WTC11 (cell line): ENCODE measurements around the gene FMO5. TPM values are rescaled to one million over a fixed set of nuclear protein-coding genes. Genes with fewer than 3 reads are reported as not detected.

Experiments
- ATAC-seq: fragments of 200-7000 bp; cut with Tn5 transposase; 2 replicates; pipeline ENCODE4 v1.10.0; 2021; ENCODE audit warnings: mild to moderate bottlenecking, moderate library complexity
- CTCF ChIA-PET: fragments of 300-600 bp; sonication (Branson Sonifier 250); formaldehyde crosslinking; loops from one replicate; lab custom pipeline; 2021; ENCODE audit warnings: antibody characterized with exemption; lab: Charles Lee
- POLR2A ChIA-PET: fragments of 350-600 bp; sonication (Branson Sonifier 250); formaldehyde crosslinking; loops from one replicate; lab custom pipeline; 2021; ENCODE audit warnings: antibody characterized with exemption; lab: Charles Lee
- DNase-seq: peaks from one replicate; pipeline ENCODE4 v3.0.0; 2021; ENCODE audit warnings: low spot score
- H3K27ac Mint-ChIP-seq: 2 replicates; pipeline ENCODE4 v1.8.0; 2021; ENCODE audit warnings: mixed read lengths
- H3K27me3 Mint-ChIP-seq: 2 replicates; pipeline ENCODE4 v1.8.0; 2021; ENCODE audit warnings: low read depth, mild to moderate bottlenecking, moderate library complexity, mixed read lengths
- H3K36me3 Mint-ChIP-seq: 2 replicates; pipeline ENCODE4 v1.8.0; 2021; ENCODE audit warnings: mixed read lengths
- H3K4me1 Mint-ChIP-seq: 2 replicates; pipeline ENCODE4 v1.8.0; 2022; ENCODE audit warnings: mixed read lengths
- H3K4me3 Mint-ChIP-seq: 2 replicates; pipeline ENCODE4 v1.8.0; 2021; ENCODE audit warnings: mild to moderate bottlenecking, moderate library complexity, mixed read lengths
- H3K9me3 Mint-ChIP-seq: 2 replicates; pipeline ENCODE4 v1.8.0; 2021; ENCODE audit warnings: mixed read lengths
- CBFB ChIP-seq: sonication (generic); formaldehyde crosslinking; IDR thresholded peaks from 2 replicates; pipeline ENCODE4 v1.8.1; 2022; ENCODE audit warnings: mild to moderate bottlenecking, low read depth, missing genetic modification reagents
- CREM ChIP-seq: sonication (generic); formaldehyde crosslinking; IDR thresholded peaks from 2 replicates; pipeline ENCODE4 v1.8.1; 2022; ENCODE audit warnings: mild to moderate bottlenecking, missing genetic modification reagents, moderate library complexity
- ESRRA ChIP-seq: sonication (generic); formaldehyde crosslinking; IDR thresholded peaks from 2 replicates; pipeline ENCODE4 v1.8.1; 2022; ENCODE audit warnings: mild to moderate bottlenecking, missing genetic modification reagents, borderline replicate concordance
- FOXK1 ChIP-seq: sonication (generic); formaldehyde crosslinking; IDR thresholded peaks from 2 replicates; pipeline ENCODE4 v1.8.0; 2022; ENCODE audit warnings: mild to moderate bottlenecking, moderate library complexity, missing genetic modification reagents
- JAZF1 ChIP-seq: fragments of 250-450 bp; sonication (Bioruptor Pico); IDR thresholded peaks from 2 replicates; pipeline ENCODE4 v1.9.0; 2021; ENCODE audit warnings: moderate library complexity, mild to moderate bottlenecking, inconsistent platforms
- JUN ChIP-seq: sonication (generic); formaldehyde crosslinking; IDR thresholded peaks from 2 replicates; pipeline ENCODE4 v1.8.0; 2023; ENCODE audit warnings: mild to moderate bottlenecking, missing genetic modification reagents
- MAX ChIP-seq: sonication (generic); formaldehyde crosslinking; IDR thresholded peaks from 2 replicates; pipeline ENCODE4 v1.8.0; 2022; ENCODE audit warnings: mild to moderate bottlenecking, missing genetic modification reagents
- MLX ChIP-seq: sonication (generic); formaldehyde crosslinking; IDR thresholded peaks from 2 replicates; pipeline ENCODE4 v1.8.1; 2023; ENCODE audit warnings: mild to moderate bottlenecking, missing genetic modification reagents, moderate library complexity
- NR3C1 ChIP-seq: sonication (generic); formaldehyde crosslinking; conservative IDR thresholded peaks from 2 replicates; pipeline ENCODE4 v1.8.1; 2023; ENCODE audit warnings: low read depth, mild to moderate bottlenecking, missing genetic modification reagents
- PRRX2 ChIP-seq: fragments of 250-450 bp; sonication (Bioruptor Pico); IDR thresholded peaks from 2 replicates; pipeline ENCODE4 v1.8.0; 2021; ENCODE audit warnings: mild to moderate bottlenecking
- SOX15 ChIP-seq: fragments of 250-450 bp; sonication (Bioruptor Pico); IDR thresholded peaks from 2 replicates; pipeline ENCODE4 v1.9.0; 2021; ENCODE audit warnings: mild to moderate bottlenecking
- TCF7 ChIP-seq: sonication (generic); formaldehyde crosslinking; IDR thresholded peaks from 2 replicates; pipeline ENCODE4 v1.8.0; 2022; ENCODE audit warnings: mild to moderate bottlenecking, low read depth, missing genetic modification reagents, moderate library complexity
- USF1 ChIP-seq: sonication (generic); formaldehyde crosslinking; IDR thresholded peaks from 2 replicates; pipeline ENCODE4 v1.8.0; 2022; ENCODE audit warnings: mild to moderate bottlenecking, missing genetic modification reagents
- USF2 ChIP-seq: sonication (generic); formaldehyde crosslinking; IDR thresholded peaks from 2 replicates; pipeline ENCODE4 v1.8.1; 2023; ENCODE audit warnings: mild to moderate bottlenecking, missing genetic modification reagents, moderate library complexity
- ZBTB21 ChIP-seq: sonication (generic); formaldehyde crosslinking; IDR thresholded peaks from 2 replicates; pipeline ENCODE4 v1.8.1; 2023; ENCODE audit warnings: mild to moderate bottlenecking, missing genetic modification reagents, borderline replicate concordance
- ZBTB43 ChIP-seq: sonication (generic); formaldehyde crosslinking; IDR thresholded peaks from 2 replicates; pipeline ENCODE4 v1.8.1; 2023; ENCODE audit warnings: mild to moderate bottlenecking, missing genetic modification reagents
- ZNF219 ChIP-seq: sonication (generic); formaldehyde crosslinking; IDR thresholded peaks from 2 replicates; pipeline ENCODE4 v1.8.0; 2023; ENCODE audit warnings: missing genetic modification reagents, mild to moderate bottlenecking, borderline replicate concordance
- ZNF317 ChIP-seq: sonication (generic); formaldehyde crosslinking; IDR thresholded peaks from 2 replicates; pipeline ENCODE4 v1.8.1; 2023; ENCODE audit warnings: low read depth, mild to moderate bottlenecking, moderate library complexity, missing genetic modification reagents, borderline replicate concordance
- ZNF532 ChIP-seq: fragments of 250-450 bp; sonication (Bioruptor Pico); IDR thresholded peaks from 2 replicates; pipeline ENCODE4 v1.9.0; 2021; ENCODE audit warnings: mild to moderate bottlenecking, borderline replicate concordance
- total RNA-seq: library from RNA; stranded (reverse); gene quantifications from 3 replicates; pipeline ENCODE4 v1.2.3, GENCODE V29; 2021

Gene FMO5
- total RNA-seq, 1 experiment from 2014 or later, result 3.3 TPM

GRCh38 chr1:147207192-147207591 lies 17.9 kb downstream of the FMO5 start:
- no peak for ATAC-seq
- H3K9me3 Mint-ChIP-seq, result no peaks in the 10 kb centered on the region

GRCh38 chr1:147204080-147204479 lies 21.1 kb downstream of the FMO5 start:
- H3K9me3 Mint-ChIP-seq, result no peaks in the 10 kb centered on the region
- ChIA-PET CTCF (no interaction called here), POLR2A (no interaction called here)
- DNase-seq (no peak), ATAC-seq (no peak)
- H3K36me3 Mint-ChIP-seq, result no peaks in the 10 kb centered on the region
- no peaks in the 10 kb centered on the region for H3K27me3 Mint-ChIP-seq
- no peak overlapping the region for H3K27ac Mint-ChIP-seq
- no peaks in the 10 kb centered on the region for H3K4me1 Mint-ChIP-seq
- H3K4me3 Mint-ChIP-seq, result no peak overlapping the region
- TF ChIP-seq NR3C1 (CRISPR knock-in tag), result no peak
- no peak for TF ChIP-seq USF1 (CRISPR knock-in tag)
- TF ChIP-seq MAX (CRISPR knock-in tag), result no peak
- no peak for TF ChIP-seq ZNF219 (CRISPR knock-in tag)
- TF ChIP-seq JUN (CRISPR knock-in tag), result no peak
- TF ChIP-seq ZNF532, result no peak
- no peak for TF ChIP-seq PRRX2 (CRISPR knock-in tag)
- TF ChIP-seq SOX15 (CRISPR knock-in tag), result no peak
- TF ChIP-seq ZNF317 (CRISPR knock-in tag), result no peak
- TF ChIP-seq ZBTB21 (CRISPR knock-in tag), result no peak
- no peak for TF ChIP-seq JAZF1
- no peak for TF ChIP-seq USF2 (CRISPR knock-in tag)
- TF ChIP-seq ESRRA (CRISPR knock-in tag), result no peak

More at GRCh38 chr1:147207192-147207591, 17.9 kb downstream of the FMO5 start:
- ChIA-PET CTCF (interaction anchor here (0.6 kb wide), 1 partner anchor 35 kb away, joined by 3 read pairs; the partner anchor contains the start of gene CHD1L), POLR2A (no interaction called here)
- TF ChIP-seq CREM, result no peak
- no peak for TF ChIP-seq ZBTB43 (CRISPR knock-in tag)
- no peak for TF ChIP-seq FOXK1 (CRISPR knock-in tag)
- no peak for TF ChIP-seq MAX (CRISPR knock-in tag)
- no peak for TF ChIP-seq PRRX2 (CRISPR knock-in tag)
- TF ChIP-seq CBFB (CRISPR knock-in tag), result no peak
- TF ChIP-seq TCF7 (CRISPR knock-in tag), result no peak
- TF ChIP-seq ZBTB21 (CRISPR knock-in tag), result no peak
- TF ChIP-seq MLX (CRISPR knock-in tag), result no peak
- TF ChIP-seq USF1 (CRISPR knock-in tag), result no peak
- TF ChIP-seq, all 79 proteins: peak for 0
- H3K4me3 Mint-ChIP-seq, result no peak overlapping the region
- H3K27me3 Mint-ChIP-seq, result no peaks in the 10 kb centered on the region
- DNase-seq, result no peak
- H3K27ac Mint-ChIP-seq, result no peak overlapping the region
- no peaks in the 10 kb centered on the region for H3K4me1 Mint-ChIP-seq
- no peaks in the 10 kb centered on the region for H3K36me3 Mint-ChIP-seq
